Fibroblast of mammary gland (primary cell): ENCODE results near the gene MOK.
A peak's percentile ranks its signal among the peaks of the same experiment; 100 is the strongest.

Experiments
- DNase-seq: peaks from one replicate; pipeline ENCODE4 v3.0.0-alpha.2; 2010; ENCODE audit warnings: low read depth
- H3K4me3 ChIP-seq: 2 replicates; pipeline ENCODE4 v1.5.1; 2011; ENCODE audit warnings: low read depth, mild to moderate bottlenecking, low read length, moderate library complexity; ENCODE audit not compliant: control insufficient read depth
- TF ChIP-seq, protein P1 (sequence below): conservative IDR thresholded peaks from 2 replicates; pipeline ENCODE4 v1.5.1; 2011; ENCODE audit warnings: low read depth, low read length, inconsistent platforms; ENCODE audit not compliant: control insufficient read depth, insufficient read depth

Gene MOK

DNA sequence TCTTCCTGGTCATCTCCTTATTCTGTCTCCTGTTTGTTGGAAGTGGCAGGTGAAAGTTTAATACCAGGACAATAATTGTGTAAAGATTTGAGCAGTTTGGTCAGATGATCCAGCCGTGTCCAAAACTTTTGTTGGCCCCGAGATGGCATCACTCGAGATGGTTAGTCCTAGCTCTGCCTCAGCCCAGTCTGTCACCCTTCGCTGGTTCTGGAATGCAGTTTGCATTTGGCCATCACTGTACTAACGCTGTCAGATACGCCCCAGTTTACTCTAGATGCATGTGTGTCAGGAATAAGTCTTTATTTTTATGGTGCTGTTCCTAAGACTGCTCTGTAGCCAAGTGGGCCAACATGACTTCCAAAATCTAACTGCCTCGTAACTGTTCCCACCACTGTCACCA lies 79.6 kb downstream of the MOK start:
- TF ChIP-seq, protein P1, sequence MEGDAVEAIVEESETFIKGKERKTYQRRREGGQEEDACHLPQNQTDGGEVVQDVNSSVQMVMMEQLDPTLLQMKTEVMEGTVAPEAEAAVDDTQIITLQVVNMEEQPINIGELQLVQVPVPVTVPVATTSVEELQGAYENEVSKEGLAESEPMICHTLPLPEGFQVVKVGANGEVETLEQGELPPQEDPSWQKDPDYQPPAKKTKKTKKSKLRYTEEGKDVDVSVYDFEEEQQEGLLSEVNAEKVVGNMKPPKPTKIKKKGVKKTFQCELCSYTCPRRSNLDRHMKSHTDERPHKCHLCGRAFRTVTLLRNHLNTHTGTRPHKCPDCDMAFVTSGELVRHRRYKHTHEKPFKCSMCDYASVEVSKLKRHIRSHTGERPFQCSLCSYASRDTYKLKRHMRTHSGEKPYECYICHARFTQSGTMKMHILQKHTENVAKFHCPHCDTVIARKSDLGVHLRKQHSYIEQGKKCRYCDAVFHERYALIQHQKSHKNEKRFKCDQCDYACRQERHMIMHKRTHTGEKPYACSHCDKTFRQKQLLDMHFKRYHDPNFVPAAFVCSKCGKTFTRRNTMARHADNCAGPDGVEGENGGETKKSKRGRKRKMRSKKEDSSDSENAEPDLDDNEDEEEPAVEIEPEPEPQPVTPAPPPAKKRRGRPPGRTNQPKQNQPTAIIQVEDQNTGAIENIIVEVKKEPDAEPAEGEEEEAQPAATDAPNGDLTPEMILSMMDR = no peak
- DNase-seq = no peak
- no peak overlapping the region for H3K4me3 ChIP-seq

DNA sequence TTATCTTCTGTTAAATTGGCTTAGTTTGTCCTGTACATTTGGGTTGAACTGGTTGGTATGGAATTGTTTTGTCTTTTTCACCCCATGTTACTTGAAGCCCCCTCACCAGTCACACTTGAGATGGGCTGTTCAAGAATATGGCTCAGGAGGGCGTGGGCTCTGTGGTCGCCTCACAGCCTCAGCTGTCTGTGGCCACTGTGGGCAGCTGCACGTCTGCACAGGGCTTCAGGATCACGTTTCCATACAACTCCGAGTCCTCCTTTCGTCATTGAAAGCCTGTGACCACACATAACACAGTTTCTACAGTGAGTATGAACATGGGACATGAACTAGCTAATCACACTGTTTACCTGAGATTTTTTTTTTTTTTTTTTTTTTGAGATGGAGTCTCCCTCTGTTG lies 81.3 kb downstream of the MOK start:
- TF ChIP-seq, protein P1 = no peak
- H3K4me3 ChIP-seq = no peak overlapping the region
- DNase-seq = no peak

DNA sequence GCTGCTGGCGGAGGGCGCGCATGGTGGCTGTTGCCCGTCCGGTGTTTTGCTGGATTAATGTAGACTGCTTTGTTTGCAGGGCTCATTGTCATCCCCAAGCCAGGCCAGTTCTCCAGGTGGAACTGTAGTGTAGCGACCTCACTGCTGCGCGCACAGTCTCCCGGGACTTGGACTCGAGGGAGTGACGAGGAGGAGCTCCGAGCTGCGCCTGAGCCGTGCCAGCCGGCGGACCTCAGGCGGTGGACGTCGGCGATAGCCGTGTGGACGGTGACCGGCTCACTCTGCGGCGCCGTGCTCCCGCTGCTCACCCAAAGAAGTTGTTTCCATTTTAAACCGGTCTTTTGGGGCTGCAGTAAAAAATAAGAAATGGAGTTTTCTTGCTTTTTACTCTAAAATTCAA lies 82.2 kb downstream of the MOK start:
- DNase-seq = no peak
- no peak overlapping the region for H3K4me3 ChIP-seq
- TF ChIP-seq, protein P1 = no peak

DNA sequence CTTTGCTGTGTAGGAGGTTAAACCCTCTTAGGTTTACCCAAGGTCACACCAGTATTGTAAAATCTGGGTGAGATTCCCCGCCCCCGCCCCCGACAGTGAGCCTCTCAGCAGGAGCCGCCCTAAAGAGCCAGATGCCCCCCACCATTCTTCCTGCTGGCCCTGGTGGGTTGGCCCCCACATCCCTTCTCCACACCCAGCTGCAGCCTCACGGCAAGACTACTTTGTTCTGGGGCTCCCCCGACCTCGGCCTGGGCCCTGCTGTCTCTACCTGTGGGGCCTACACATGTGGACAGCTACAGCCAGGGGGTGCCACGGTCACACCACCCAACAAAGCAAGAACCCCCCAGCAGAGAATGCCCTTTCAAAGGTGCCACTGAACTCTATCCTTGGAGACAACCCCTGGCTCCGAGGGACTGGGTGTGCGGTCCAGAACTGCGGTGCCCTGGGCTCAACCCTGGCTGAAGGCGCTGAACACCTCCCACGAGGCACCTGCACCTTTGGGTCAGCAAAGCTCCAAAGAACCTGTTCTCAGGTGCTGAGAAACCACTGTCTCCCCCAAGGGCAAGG lies 82.9 kb downstream of the MOK start:
- no peak overlapping the region for H3K4me3 ChIP-seq
- TF ChIP-seq, protein P1 = no peak
- no peak for DNase-seq

DNA sequence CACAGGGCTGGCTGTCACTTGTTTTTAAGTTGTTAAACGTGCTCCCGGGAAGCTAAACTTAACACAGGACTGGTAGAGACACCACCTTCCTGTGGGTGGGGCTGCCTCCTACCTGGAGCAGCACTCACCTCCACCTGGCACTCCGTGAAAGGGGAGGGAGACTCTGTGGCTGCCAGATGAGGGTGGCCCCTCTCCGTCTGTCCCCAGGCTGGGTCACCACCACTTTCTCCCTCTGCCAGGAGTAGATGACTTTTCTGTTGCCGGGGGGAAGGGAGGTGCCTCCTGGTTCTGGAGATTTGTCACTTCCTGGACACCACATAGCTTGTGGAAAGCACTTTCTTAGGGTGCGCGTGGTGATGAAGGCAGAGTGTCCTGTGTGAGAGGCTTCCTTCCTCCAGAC lies 83.9 kb downstream of the MOK start:
- DNase-seq = peak; percentile 30
- TF ChIP-seq, protein P1 = no peak

DNA sequence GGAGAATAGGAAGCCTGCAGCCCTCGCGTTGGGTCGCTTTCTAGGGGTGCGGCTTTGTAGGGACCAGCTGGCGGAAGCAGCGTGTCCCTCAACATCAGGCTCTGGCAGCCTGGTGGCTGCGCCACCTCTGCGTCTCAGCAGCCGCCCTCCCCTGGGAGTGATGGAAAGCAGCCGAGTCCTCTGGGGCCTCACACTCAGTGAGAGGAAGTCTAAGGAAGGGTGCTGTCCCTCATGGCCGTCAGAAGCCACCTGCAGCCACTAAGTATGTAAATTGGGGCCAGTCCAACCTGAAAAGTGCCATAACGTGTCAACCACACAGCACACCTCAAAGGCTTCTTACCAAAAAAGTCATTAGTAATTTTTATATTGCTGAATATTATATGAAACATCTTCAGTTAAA lies 84.9 kb downstream of the MOK start:
- TF ChIP-seq, protein P1 = no peak
- DNase-seq = no peak
- H3K4me3 ChIP-seq = no peak overlapping the region

More for the DNA sequence above, 83.9 kb downstream of the MOK start:
- H3K4me3 ChIP-seq = no peak overlapping the region

DNA sequence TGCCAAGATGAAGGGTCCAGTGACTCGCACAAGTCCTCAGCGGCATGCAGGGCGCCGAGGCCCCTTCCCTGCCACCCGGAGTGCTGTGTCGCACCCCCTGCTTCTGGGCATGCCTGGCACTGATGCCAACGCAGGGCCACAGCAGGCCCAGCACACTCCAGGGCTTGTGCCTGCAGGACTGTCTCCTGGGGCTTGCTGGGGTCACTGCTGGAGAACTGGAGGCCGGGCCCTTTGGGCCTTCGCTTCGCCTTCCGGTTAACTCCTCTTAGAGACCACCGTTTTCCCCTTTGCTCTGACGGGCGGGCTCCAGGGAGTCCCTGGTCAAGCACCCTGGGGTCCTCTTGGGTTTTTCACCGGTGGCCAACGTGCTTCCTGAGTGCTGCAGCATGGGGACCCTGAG lies 85.6 kb downstream of the MOK start:
- TF ChIP-seq, protein P1 = no peak
- DNase-seq = no peak
- no peak overlapping the region for H3K4me3 ChIP-seq
